ENCODE measurements around the gene FAAH.

DNA sequence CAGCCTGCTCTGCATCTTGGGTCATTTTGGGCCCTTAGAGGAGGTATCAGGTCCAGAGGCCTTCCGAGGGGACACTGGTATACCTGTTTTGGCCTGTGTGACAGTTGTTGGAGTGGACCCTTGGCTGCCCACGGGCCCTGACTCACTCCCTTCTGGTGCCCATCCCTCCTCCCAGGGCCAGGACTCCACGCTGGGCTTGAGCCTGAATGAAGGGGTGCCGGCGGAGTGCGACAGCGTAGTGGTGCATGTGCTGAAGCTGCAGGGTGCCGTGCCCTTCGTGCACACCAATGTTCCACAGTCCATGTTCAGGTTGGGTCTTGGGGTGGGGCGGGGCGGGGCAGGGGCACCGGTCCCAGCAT, 11.1 kb downstream of the FAAH start:
- TF ChIP-seq POLR2A (IDR thresholded peaks at IDR 0.05; ENCODE audit: low read depth, low read length) (no peak), POLR2AphosphoS5 (IDR thresholded peaks at IDR 0.05; ENCODE audit: low read depth, low read length) (no peak), SPI1 (IDR thresholded peaks at IDR 0.05; ENCODE audit: low read depth, low read length) (no peak), POU2F2 (IDR thresholded peaks at IDR 0.05; ENCODE audit: low read depth, low read length) (no peak), TAF1 (IDR thresholded peaks at IDR 0.05; ENCODE audit: low read depth, low read length) (no peak), PAX5 (IDR thresholded peaks at IDR 0.05; ENCODE audit: insufficient read depth, low read length, severe bottlenecking) (no peak)

Measured in GM12891 (cell line).